GM18498 (cell line): Measurements from ENCODE around the gene KIR2DL3.
"Not testable (repeated sequence)": the region's sequence is repeated elsewhere in the genome, so short reads cannot be mapped to it uniquely, and the experiment has no call there.

Experiments used
- ATAC-seq: cut with Tn5 transposase; IDR thresholded peaks from one replicate; pipeline ENCODE4 v1.9.1; 2021; ENCODE audit warnings: mild to moderate bottlenecking, moderate library complexity; ENCODE audit not compliant: unreplicated experiment

Gene KIR2DL3

GRCh38 chr19:54738306-54738705, at the start of gene KIR2DL3:
Gene KIR2DL3, plus strand, starts transcription at chr19:54738513. Its CDS starts 33 bp downstream, at chr19:54738546.
- ATAC-seq, result not testable (repeated sequence)

- ATAC-seq, result no peak
These were observed 46.6 kb upstream of the KIR2DL3 start for GRCh38 chr19:54691582-54692297.

GRCh38 chr19:54692298-54692615, 46.1 kb upstream of the KIR2DL3 start:
- ATAC-seq, result no peak

GRCh38 chr19:54694648-54695047, 43.7 kb upstream of the KIR2DL3 start:
- ATAC-seq, result no peak

GRCh38 chr19:54696117-54696548, 42.2 kb upstream of the KIR2DL3 start:
- no peak for ATAC-seq

DNA sequence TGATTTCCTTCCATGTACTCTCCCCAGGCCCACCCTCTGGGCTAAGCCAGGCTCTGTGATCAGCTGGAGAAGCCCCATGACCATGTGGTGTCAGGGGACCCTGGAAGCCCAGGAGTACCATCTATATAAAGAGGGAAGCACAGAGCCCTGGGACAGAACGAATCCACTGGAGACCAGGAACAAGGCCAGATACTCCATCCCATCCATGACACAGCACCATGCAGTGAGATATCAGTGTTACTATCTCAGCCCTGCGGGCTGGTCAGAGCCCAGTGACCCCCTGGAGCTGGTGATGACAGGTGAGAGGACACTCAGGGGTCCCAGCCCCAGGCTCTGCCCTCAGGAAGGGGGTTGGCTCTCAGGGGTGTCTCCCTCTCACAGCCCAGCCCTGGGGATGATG, 41.5 kb upstream of the KIR2DL3 start:
- no peak for ATAC-seq

DNA sequence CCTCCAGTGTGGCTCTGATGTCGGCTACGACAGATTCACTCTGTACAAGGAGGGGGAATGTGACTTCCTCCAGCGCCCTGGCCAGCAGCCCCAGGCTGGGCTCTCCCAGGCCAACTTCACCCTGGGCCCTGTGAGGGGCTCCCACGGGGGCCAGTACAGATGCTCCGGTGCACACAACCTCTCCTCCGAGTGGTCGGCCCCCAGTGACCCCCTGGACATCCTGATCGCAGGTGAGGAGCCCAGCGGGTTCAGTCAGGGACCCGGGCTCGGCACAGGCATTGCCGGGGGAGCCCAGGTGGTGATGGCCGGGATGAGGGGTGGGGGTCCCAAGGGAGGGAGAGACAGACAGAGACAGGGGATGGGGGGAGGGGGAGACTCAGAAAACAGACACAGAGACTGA, 40.6 kb upstream of the KIR2DL3 start:
- not testable (repeated sequence) for ATAC-seq

DNA sequence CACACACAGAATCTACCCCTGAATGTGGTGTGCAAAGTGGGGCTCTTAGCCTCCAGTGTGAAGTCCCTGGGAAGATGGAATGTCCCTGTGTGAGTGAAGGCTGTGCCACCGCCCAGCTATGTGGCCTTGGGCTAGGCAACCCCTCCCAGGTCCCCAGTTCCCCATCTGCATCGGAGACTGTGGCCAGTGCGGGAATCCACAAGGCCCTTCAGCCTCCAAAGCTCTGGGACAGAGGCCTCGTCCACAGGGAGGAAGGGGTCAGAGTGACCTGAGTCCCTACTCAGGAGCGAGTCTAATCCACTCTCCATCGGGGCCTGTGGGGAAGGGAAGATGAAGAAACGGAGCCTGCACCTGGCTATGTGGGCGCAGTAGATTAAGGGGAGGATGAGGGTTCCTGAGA, 33.4 kb upstream of the KIR2DL3 start:
- no peak for ATAC-seq

DNA sequence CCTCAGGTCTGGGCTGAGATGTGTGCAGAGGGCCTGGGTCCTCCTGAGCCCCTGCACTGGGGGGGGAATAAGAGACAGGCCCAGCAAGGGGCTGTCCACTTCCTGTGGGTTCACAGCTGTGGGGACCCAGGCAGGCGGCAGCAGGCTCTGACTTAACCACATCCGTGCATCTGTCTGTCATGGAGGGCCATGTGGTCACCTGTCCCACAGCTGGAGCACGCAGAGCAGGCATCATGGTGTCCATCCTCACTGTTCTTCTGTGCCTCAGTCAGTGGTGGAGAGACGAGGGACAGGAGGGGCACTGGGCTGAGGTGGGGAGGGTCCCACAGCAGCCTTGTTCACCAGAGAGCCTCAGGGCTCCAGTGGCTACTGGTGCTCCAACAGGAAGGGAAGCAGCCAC, 30.4 kb upstream of the KIR2DL3 start:
- ATAC-seq, result no peak

GRCh38 chr19:54708781-54709180, 29.5 kb upstream of the KIR2DL3 start:
- ATAC-seq, result no peak

- ATAC-seq, result no peak
These were observed 28.9 kb upstream of the KIR2DL3 start for GRCh38 chr19:54709212-54709948.

GRCh38 chr19:54709956-54710355, 28.4 kb upstream of the KIR2DL3 start:
- ATAC-seq, result not testable (repeated sequence)

- no peak for ATAC-seq
These were observed 14.2 kb upstream of the KIR2DL3 start, which contains the start of gene KIR3DL3 for GRCh38 chr19:54724142-54724541. Gene KIR3DL3, plus strand, starts transcription at chr19:54724442. Its CDS starts 55 bp downstream, at chr19:54724497.

- ATAC-seq, result no peak
These were observed 13.7 kb upstream of the KIR2DL3 start for GRCh38 chr19:54724644-54725043.

GRCh38 chr19:54725321-54725720, 13.0 kb upstream of the KIR2DL3 start:
- no peak for ATAC-seq

DNA sequence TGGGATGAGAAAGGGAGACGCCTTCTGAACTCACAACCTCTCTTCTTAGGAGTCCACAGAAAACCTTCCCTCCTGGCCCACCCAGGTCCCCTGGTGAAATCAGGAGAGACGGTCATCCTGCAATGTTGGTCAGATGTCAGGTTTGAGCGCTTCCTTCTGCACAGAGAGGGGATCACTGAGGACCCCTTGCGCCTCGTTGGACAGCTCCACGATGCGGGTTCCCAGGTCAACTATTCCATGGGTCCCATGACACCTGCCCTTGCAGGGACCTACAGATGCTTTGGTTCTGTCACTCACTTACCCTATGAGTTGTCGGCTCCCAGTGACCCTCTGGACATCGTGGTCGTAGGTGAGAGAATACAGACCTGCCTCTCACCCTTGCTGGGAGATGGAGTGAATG, 10.8 kb upstream of the KIR2DL3 start:
- no peak for ATAC-seq

DNA sequence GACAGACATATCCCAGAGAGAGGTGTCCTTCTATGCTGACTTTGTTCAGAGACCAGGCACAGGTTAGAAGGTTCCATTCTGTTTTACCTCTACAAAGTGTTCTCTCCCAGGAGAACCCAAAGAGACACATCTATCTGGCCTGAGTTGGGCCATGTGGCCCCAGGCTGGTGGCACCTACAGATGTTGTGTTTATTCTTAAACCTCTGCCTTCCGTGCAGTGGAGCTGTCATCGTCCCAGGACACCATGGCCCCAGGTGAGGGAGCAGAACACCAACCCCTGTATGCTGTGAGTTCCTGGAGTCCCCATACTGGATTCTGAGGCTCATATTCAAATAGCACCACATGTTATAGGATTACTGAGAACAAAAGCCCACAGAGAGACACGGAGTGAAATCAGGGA, 10.1 kb upstream of the KIR2DL3 start:
- ATAC-seq, result no peak

- no peak for ATAC-seq
These were observed 8.7 kb upstream of the KIR2DL3 start for GRCh38 chr19:54729416-54730188.

DNA sequence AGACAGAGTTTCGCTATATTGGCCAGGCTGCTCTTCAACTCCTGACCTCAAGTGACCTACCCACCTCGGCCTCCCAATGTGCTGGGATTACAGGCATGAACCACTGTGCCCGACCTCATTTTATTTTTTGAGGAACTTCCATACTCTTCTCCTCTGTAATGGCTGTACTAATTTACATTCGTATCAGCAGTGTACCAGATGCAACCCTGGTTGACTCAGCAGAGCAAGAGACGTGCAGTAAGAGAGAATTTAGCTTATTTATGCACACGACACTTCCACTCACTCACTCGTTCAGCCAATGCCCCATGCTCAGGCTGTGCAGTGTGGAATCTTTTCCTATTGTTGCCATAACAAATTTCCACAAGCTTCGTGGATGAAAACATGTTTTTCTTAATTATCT, 7.1 kb upstream of the KIR2DL3 start:
- ATAC-seq, result no peak

- no peak for ATAC-seq
These were observed 402 bp downstream of the KIR2DL3 start for GRCh38 chr19:54738715-54739114.

DNA sequence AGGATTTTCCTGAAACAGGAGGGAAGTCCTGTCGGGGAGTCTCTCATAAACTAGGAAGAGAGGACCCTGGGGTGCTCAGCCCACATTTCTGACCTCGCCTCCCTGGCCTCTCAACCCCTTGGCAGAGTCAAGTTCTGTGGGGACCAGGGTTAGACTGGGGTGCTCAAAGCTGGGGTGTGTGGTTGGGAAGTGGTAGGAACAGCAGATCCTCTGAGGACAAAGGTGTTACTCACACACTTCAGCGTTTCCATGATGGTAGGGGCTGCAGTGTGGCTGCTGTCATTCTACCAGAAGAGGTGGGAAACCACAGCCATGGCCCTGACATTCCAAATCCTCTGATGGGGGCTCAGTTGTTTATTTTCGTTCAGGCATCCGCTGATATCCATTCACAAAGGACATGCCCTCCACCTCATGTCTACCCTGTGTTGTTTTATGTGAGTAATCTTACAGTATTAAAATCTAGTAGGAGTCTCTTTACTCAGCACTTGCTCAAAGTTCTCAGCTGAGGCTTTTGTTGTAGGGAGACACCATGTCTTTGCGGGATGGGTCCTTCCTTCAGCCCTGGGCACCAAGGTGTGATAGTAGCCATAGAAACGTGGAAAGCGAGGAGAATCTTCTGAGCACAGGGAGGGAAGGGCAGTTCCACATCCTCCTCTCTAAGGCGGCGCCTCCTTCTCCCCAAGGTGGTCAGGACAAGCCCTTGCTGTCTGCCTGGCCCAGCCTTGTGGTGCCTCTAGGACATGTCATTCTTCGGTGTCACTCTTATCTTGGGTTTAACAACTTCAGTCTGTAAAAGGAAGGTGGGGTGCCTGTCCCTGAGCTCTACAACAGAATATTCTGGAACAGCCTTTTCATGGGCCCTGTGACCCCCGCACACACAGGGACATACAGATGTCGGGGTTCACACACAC, 1.5 kb downstream of the KIR2DL3 start:
- ATAC-seq, result no peak
